Cortex of kidney (tissue), 1 donor: ENCODE data around the gene ZNF516.

ENCODE experiments used
- DNase-seq: peaks from one replicate; lab custom pipeline; 2025; lab: John Stamatoyannopoulos, UW

ZNF516 gene

DNA sequence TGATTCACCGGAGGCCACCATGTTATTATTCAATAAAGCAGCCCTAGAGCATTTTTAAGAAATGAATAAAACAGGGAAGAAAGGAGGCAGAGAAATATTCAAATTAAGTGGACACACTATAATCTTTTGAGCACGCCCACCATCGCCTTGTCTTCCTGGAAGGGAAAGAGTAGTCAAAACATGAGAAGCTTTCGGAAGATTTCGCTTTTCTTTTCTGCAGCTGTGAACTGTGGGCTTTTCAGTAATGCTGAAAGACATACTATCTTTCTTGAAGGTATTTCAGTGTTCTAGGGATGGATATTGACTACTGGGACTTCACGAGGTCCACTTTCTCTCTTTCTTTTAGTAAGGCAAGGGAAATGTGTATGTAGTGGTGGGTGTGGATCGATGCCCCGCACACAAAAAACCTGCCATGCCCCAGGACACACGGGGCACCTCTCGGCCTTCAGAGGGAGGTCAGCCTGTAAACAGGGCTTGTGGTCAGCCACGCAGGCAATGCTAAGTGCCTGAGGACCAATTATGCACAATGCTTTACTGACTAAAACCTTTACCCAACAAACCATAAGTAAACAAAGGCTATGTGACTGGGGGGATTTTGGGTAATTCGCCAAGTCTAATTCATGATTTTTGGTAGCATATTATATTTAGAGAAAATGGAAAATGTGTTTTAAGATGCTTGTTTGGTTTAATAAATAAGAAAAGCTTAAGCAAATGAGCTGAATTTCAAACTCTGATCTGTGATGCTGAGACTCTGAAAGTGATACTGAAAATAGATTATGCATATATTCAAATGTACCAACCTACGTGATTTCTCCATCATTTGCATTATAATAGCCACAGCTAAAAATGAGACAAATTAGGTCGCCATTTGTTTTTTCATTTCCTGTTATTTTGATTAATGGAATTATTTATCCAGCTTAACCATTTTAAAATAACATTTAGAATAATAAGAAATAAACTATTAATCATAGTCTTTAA, 130.5 kb downstream of the ZNF516 start:
- DNase-seq, result no peak

DNA sequence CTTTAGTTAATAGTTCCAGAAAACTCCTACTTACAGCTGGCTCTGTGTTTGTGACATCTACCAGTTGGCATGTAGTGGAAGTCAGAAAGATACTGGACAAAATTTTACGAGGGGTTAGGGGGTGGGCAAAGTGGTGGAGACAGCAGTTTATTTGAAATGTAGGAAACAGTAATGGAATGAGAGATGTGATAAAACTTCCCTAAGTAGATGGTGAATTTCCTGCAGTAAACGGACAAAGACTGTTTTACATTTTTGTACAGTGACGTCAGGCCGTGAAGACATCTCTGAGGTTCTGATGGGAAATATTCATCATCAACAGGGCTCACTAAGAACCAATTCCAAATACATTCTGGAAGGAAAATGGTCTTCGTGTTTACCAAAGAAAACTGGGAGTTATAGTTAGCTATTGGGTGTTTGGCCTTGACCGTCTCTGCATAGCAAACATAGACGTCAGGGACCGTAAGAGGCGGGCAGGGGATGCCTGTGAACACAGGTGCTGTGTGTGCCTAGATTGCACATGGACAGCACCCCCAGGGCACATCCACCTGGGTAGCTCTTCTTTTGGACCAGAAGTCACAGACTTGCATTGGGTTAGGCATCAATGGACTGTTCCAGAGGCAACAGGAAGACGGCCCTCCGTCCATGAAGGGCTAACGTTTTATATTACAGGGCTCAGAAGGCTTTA, 131.5 kb downstream of the ZNF516 start:
- no peak for DNase-seq

DNA sequence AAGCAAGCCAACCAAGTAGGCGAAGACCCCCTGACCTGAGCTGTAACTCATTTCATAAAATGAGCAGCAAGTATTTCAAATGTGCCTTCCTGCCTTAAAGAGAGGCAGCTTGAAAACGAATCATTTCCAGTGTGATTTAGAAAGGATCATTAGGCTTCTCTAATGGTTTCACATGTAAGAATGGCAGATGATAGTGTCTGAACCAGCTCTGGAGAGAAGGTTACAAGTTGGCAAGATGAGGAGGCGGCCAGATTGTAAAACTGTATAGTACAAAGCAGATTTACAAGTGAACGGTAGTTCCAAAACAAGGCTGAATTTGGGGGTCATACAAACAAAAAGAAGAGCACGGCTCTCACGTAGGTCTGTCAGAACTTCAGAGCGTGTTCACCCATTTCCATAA, 132.4 kb downstream of the ZNF516 start:
- DNase-seq, result no peak

DNA sequence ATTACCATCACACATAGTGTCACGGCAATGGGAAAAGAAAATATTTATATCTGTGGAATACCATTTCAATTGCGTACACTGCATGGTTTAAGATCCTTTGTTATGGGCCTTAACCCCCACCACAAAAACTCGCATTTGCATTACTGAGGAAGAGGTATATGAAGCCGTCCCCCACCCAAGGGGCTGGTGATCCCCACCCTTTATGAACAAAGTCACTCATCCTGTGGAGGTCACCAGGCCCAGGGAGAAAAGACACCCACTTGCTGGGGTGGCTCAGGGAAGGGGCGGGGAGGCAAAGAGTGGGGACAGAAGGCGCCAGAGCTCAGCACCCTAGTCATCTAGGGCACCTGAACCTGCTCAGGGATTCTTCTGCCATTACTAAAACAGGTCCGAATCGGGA, 133.8 kb downstream of the ZNF516 start:
- no peak for DNase-seq

DNA sequence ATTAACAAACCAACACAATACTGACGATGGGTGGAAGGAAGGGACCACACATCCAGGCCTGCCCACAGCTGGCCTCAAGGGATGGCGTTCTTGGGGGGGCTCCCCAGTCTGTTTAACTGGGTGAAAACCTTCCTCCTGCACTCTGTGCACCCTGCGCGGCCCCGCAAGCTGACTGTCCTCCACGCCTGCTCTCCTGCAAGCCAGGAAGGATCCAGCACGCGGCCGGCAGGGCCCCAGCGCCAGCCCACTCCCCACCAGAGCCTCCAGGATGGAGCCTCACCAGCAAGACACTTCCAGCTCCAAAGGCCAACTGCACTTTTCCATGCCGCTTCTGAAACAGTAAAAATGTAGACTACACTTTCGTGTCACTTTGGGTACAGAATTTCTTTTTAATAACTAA, 135.1 kb downstream of the ZNF516 start:
- DNase-seq, result no peak

DNA sequence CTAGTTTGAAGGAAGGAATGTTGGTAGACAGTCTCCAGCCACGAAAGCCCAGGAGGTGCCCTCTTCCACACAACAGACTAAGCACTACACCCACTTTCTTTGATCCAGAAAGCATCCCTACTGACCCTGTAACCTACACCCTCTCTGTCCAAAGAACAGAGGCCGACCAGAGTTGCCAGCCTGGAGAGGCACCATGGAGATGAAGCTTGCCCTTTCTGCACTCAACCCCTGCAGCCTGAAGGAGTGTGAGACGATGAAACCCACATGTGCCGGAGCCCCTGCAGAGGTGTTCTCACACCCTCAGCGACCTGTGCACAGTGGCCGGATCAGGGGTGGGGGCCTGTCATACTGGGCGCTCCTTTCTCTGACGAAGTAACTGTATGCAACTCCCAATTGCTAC, 136.3 kb downstream of the ZNF516 start:
- no peak for DNase-seq

DNA sequence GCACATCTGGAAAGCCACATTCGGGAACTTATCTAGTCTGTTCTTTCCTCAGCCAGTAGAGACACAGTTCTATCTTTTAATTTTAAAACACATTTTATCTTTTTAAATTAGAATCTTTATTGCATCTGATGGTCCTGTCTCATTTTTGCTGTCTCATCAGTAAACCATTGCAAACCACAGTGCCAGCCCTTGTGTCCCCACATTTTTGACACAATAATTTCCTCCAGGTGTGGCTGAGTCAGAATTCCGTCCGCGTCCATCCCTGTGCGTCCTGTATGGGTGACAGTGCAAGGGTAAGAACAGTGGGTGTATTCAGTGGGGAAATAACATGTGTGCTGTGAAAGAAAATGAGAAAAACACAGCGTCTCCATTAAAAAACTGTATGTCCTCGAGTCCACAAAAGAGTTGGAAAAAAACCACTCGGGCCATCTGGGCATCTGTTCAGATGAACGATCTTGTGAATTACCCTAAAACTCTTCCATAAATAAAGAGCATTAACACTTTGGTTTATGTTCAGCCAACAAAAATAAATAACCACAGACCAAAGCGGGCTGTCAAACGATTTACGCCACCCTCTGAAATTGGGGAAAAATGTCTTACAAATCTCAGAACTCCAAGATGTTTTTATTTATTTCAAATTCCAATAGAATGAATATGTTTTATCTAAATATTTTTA, 137.3 kb downstream of the ZNF516 start:
- DNase-seq, result no peak

DNA sequence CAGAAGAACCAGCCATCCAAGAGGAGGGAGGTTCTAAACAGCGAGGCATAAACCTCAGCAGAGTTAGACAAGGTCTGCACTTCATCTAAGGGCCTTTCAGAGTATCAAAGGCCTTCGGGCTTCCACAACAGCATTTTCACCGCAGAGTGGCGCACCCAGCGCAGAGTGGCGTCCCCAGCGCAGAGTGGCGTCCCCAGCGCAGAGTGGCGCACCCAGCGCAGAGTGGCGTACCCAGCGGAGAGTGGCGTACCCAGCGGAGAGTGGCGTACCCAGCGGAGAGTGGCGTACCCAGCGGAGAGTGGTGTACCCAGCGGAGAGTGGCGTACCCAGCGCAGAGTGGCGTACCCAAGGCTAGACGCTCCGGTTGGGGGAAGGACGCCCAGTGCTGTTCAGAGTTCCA, 137.9 kb downstream of the ZNF516 start:
- no peak for DNase-seq

DNA sequence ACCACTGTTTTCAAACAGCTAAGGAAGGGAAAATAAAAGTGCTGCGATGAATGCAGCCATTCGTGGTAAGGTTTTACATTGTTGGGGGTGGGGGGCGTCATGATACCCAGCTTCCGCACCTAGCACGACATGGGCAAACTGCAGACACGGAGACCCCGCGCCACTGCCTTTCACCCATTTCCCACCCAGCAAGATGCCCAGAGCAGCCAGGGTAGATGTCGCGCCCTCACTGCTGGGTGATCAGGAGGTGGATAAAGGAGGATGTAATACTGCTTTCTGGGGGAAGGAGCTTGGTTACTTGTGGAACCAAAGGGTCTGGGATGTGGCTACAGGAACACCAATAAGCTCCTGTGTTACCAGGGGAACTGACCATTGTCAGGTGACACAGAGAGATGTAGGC, 138.4 kb downstream of the ZNF516 start:
- no peak for DNase-seq

DNA sequence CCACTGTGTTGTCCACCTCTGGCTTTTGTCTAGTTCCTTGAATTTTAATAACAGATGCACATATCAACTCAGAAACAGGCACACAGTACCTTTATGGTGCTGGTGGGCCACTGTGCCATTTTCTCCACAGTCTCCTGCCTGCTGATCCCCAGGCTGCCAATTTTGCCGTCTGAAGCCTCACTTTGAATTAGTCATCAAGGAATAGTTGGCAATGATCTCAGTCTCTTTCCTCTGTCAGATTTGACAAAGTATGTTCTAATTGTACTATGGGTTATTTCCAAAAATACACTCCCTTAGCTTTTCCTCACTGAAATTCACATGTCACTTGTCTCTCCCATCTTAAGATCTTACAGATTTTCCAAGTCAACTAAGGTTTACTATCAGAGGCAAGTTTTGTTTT, 140.7 kb downstream of the ZNF516 start:
- no peak for DNase-seq

DNA sequence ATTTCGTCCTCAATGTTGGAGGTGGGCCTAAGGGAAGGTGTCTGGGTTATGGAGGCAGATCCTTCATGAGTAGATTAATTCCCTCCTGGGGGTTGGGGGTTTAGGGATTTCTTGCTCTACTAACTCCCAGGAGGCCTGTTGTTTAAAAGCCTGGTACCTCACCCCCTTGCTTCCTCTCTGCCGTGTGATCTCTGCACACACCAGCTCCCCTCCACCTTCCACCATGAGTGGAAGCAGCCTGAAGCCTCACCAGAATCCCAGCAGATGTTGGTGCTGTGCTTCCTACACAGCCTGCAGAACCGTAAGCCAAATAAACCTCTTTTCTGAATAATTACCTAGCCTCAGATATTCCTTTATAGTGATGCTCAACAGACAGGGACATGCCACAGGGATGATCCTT, 141.5 kb downstream of the ZNF516 start:
- no peak for DNase-seq

DNA sequence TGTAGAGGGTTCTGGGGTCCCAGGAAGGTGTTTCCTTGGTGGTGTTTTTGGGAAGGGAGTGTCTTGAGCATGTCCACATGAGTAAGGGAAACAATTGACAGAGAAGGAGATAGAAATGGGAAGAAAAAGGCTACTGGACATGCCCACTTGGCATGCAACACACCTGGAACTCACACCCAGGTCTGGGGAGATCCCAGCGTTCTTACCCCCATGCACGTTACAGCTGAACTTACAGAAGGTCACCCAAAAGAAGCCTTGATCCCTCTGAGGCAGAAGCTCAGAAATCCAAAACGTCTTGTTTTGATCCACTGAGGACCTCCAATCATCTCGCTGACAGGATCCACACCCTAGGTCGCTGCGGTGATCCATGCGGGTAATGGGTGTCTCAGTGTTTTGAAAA, 142.0 kb downstream of the ZNF516 start:
- DNase-seq, result no peak

DNA sequence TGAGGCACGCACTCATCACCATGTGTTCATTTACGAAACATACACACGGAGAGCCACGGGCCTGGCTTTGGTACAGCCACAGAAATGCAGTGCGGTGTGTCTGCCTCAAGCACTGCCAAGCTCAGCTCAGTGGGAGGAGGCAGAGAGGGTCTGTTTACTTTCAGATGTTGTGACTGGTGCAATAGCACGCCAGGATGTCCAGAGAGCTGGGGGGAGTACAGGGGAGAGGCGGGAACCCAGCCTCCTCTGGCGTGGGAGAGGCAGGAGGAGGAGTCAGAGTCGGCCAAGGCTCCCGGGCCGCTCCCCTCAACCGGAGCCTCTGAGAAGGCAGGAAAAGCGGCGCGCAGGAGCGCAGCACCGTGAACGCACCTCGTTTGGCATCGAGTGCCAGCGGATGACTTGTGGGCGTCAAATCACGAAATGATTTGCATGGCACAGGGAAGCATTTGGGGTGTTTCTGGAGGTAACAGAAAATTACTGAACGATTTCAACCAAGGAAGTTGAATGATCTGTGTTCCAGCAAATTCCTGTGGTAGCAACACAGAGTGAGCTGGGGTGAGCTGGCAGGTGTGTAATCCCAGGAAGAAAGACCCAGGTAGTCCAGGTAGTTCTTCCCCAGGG, 143.0 kb downstream of the ZNF516 start:
- DNase-seq, result no peak

DNA sequence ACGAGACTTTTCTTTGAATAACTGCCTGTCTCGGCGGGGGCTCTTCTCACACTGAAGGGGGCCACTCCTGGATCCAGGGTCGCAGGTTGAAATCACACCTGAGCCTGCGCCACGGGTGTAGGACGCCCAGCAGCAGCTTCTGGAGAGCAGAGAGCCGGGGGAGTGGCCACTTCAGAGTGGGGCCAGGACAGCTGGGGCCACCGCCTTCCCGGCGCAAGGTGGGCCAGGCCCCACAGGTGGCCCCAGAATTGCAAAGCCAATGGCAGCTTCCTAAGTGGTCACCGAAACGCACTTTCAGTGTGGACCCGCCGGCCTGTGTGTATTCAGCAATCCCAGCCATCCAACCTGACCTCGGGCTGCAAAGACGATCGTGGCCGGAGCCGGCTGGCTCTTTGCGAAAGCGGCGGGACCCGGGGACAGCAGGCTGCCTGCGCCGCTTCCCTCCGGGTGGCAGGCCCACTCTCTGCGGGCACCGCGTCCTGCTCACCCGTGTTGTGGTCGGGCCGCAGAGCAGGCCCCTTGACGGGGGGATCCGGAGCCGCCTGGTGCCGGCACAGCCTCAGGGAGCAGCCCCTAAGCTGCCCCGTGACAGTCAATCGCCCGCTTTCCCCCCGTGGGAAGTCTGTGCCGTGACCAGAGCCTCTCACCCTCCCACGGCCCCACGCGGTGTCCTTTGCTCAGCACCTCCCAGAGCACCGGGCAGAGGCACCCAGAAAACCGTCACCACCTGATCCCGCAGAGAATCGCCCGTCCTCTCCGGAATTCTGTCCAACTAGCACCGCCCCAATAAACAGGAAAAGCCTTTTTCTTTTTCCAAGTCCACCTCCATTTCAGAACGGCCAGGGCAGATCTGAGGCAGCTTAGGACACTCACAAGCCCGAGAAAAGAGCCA, 144.7 kb downstream of the ZNF516 start:
- no peak for DNase-seq

DNA sequence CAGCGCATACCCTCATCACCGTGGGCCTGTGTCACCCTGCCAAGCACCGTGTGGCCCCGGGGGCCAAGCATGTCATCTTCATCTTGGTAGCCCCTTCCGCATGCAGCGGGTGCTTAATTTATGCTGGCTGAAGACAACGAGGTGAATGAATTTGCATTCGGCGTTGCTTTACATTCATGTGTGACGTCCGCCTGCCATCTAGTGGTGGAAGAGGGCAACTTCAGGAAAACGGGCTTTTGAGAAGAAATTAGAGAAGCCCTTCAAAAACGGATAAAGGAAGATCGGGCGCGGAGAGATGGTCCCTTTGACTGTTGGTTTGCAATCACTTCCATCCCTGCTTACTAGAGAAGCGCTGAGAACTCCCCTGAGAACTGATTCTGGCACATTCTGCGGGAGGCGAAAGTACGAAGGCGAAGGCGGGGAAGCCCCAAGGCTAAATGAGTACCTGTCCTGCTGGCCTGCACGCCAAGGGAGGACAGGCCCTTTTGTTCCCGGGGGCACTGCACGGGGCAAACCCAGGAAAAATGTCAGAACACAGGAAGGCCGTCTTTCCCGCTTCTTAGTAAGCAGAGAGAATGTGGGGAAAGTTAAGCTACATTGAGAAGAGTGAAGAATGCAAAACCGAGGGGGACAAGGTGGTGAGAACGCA, 145.9 kb downstream of the ZNF516 start:
- DNase-seq, result no peak

DNA sequence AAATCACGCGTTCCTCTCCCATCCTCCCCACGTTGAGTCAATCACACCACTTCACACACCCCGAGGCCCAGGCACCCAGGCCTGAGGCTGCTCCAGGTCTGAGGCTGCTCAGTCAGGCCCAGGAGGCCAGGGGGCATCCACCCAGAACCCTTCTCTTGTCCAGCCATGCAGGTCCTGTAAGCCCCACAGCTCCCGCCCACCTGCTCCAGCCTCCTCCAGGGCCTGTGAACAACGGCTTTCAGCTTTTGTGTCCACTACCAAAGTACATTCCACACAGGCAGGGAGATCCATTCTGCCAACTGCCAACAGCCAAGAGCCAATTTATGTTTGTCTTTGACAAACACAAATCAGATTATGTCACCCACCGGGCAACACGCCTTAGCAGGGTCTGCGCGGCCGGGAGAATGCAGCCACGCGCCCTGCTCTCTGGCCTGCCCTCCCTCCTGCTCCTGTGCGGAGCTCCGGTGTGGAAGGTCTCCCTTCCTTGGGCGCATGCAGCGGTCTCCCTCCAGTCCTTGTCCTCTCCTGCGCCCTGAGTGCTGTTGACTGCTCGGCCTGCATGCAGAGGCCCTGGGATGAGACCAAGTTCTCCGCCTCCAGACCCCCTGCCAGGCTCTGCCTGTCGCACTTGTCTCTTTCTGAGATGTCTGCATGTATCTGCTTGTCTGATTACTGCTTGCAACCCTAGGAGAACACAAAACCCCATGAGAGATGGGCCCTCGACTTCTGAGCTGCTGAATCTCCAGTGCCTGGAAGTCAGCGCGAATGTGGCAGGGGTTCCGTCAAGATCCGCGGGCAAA, 146.6 kb downstream of the ZNF516 start:
- no peak for DNase-seq

DNA sequence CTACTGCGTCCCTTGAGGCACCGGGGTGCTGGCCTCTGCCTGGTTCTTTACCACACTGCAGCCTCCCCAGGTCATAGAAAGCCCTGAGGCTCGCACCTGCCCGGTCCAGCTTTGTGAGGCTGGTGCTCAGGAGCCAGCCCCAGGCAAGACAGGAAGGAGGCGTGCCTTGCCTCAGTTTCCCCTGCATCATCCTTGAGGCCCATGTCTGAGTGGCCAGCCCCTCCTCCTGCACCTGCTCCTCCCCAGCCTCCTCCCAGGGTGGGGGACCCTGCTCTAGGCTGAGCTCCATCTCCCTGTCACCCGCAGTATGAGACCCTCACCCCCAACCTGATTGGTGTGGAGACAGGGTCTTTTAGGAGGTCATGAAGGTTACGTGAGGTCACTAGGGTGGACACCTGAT, 147.7 kb downstream of the ZNF516 start:
- no peak for DNase-seq

DNA sequence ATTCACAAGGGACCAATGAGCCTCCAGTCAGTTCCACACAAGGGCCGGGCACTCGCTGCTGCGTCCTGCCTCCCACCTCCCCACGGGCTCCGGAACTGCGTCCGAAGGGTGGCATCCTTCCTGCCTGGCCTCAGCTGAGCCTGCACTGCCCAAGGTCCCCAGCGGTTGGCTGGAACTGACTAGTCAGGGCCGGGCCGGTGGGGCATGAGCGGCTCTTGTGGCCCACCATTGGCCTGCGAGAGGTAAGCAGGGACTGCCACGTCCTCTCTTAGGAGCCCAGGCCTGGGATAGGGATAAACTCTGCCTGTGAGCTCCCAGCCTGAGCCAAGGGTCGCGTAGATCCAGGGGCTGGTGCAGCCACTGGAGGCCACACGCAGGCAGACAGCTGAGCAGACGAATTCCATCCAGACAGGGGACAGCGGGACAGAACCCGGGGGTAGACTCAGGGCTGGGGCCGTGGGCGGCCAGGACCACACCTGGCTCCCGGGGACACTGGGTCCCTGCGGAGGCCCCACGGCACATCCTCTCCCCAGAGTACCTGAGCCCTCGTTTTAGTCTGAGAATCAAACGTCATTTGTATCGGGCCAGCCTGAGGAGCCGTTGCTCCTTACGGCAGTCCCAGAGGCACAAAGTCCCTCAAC, 148.4 kb downstream of the ZNF516 start:
- no peak for DNase-seq

DNA sequence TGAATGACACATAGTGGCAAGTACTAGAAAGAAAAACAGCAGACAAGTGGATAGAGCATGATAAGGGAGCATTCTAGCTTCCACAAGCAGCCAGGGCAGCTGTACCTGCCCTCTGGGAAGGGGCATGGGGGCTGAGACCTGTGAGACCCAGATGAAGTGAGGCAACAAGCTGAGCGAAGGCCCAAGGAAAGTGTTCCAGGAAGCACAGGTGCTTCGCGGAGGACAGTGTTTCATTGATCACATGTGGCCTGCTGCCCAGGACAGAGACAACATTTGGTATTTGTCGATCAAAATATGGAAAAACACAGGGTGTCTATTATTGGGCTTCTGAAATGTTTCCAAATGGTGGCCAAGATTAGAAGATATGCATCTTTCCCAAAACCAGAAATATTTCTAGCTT, 149.1 kb downstream of the ZNF516 start:
- DNase-seq, result no peak
